Activated CD4-positive, CD25-positive, alpha-beta regulatory T cell treated with anti-CD3 and anti-CD28 coated beads, Interleukin-2, amount 50 U/mL, for 16 hours (primary cell): Measurements from ENCODE around the gene ZFPM1.
"Not testable (repeated sequence)": the region's sequence is repeated elsewhere in the genome, so short reads cannot be mapped to it uniquely, and the experiment has no call there.

ENCODE experiments used
- DNase-seq: peaks from one replicate; pipeline ENCODE4 v3.0.0-alpha.2; 2020; ENCODE audit warnings: low read depth, low spot score

Gene ZFPM1

GRCh38 chr16:88511906-88512305, 58.8 kb downstream of the ZFPM1 start:
- DNase-seq: no peak

GRCh38 chr16:88512728-88513696, 59.9 kb downstream of the ZFPM1 start:
- DNase-seq: no peak

- DNase-seq: no peak
These were observed 61.0 kb downstream of the ZFPM1 start for GRCh38 chr16:88514070-88514469.

GRCh38 chr16:88514526-88515232, 61.6 kb downstream of the ZFPM1 start:
- DNase-seq: no peak

- no peak for DNase-seq
These were observed 62.3 kb downstream of the ZFPM1 start for GRCh38 chr16:88515371-88515770.

GRCh38 chr16:88515925-88516594, 63.0 kb downstream of the ZFPM1 start:
- DNase-seq: no peak

GRCh38 chr16:88516601-88517061, 63.6 kb downstream of the ZFPM1 start:
- DNase-seq: no peak

GRCh38 chr16:88517208-88517774, 64.2 kb downstream of the ZFPM1 start:
- not testable (repeated sequence) for DNase-seq

GRCh38 chr16:88518411-88519111, 65.5 kb downstream of the ZFPM1 start:
- not testable (repeated sequence) for DNase-seq

- no peak for DNase-seq
These were observed 66.2 kb downstream of the ZFPM1 start for GRCh38 chr16:88519240-88519639.

GRCh38 chr16:88519938-88520653, 67.0 kb downstream of the ZFPM1 start:
- DNase-seq: no peak

GRCh38 chr16:88521674-88522073, 68.6 kb downstream of the ZFPM1 start:
- DNase-seq: no peak

- DNase-seq: no peak
These were observed 69.3 kb downstream of the ZFPM1 start for GRCh38 chr16:88522276-88522949.

- no peak for DNase-seq
These were observed 70.5 kb downstream of the ZFPM1 start for GRCh38 chr16:88523309-88524161.

GRCh38 chr16:88524274-88524972, 71.3 kb downstream of the ZFPM1 start:
- no peak for DNase-seq

GRCh38 chr16:88524973-88525662, 72.0 kb downstream of the ZFPM1 start:
- no peak for DNase-seq

GRCh38 chr16:88525663-88525990, 72.5 kb downstream of the ZFPM1 start:
- DNase-seq: no peak
